GM18508 (cell line): ENCODE results near the gene CELA3B.
"Not testable (repeated sequence)": the region's sequence is repeated elsewhere in the genome, so short reads cannot be mapped to it uniquely, and the experiment has no call there.

Experiments used
- ATAC-seq: cut with Tn5 transposase; IDR thresholded peaks from one replicate; pipeline ENCODE4 v1.9.1; 2021; ENCODE audit warnings: moderate number of reproducible peaks; ENCODE audit not compliant: insufficient read depth, unreplicated experiment

The CELA3B gene

DNA sequence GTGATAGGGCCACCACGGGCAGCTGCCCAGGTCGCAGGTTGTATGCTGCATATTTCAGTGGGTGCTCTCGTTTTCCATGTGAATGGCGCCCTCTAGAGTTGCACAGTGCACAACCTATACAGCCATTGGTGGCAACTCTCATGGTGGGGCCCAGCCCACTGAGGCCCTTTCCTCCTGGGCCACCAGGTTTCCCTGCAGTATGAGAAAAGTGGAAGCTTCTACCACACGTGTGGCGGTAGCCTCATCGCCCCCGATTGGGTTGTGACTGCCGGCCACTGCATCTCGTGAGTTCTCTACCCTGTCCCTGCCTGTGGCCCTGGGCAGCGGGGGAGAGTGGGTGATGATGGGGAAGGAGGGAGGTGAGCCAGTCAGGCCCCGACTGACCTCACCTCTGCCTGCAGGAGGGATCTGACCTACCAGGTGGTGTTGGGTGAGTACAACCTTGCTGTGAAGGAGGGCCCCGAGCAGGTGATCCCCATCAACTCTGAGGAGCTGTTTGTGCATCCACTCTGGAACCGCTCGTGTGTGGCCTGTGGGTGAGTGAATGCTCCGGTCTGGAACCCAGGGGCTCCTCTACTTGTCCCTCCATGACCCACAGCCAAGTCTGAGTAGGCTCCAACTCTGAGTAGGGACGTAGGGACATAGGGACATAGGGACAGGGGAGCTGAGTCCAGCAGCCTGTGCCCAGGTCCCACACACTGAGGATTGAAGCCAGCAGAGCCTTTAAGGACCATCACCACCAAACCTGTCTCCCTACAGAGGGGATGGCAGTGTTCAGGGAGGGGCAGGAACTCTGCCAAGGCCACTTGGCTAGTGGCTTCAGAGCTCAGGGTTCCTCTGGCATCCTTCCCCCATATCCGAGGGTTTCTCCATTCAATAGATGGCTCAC lies 28.7 kb downstream of the CELA3B start:
- ATAC-seq = not testable (repeated sequence)

DNA sequence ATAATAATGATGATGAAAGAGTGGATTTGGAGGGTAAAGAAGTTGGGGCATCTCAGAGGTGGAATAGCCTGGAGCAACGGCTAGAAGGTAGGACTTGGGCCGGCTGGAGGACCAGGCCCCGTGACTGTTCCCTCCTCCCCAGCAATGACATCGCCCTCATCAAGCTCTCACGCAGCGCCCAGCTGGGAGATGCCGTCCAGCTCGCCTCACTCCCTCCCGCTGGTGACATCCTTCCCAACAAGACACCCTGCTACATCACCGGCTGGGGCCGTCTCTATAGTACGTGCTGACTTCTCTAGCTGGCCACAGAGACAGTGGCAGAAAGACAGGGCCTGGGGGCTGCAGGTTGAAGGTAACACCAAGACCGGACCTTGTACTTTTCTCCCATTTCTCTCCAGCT lies 29.9 kb downstream of the CELA3B start:
- ATAC-seq = not testable (repeated sequence)

DNA sequence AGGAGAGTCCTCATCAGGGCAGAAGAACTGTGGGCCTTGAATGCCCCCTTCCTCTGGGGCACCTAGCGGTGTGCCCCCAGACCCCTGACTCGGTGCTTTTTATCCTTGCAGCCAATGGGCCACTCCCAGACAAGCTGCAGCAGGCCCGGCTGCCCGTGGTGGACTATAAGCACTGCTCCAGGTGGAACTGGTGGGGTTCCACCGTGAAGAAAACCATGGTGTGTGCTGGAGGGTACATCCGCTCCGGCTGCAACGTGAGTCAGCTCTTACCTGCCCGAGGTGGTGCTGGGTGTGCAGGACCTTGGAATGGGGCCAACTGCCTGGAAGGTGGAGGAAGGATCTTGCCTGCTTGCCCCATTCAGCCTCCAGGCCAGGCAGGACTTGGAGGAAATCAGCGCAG lies 30.4 kb downstream of the CELA3B start:
- ATAC-seq = not testable (repeated sequence)

DNA sequence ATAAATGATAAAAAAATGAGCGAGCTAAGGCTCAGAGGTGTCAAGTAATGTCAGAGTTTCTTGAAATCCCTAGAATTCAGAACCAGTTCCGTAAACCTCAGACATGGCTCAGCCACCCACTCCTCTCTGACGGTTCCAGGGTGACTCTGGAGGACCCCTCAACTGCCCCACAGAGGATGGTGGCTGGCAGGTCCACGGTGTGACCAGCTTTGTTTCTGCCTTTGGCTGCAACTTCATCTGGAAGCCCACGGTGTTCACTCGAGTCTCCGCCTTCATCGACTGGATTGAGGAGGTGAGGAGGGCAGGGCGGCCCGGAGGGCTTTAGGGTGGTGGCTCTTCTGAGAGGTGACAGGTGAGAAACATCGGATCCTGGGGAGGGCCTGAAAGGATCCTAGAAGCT lies 32.7 kb downstream of the CELA3B start:
- not testable (repeated sequence) for ATAC-seq

DNA sequence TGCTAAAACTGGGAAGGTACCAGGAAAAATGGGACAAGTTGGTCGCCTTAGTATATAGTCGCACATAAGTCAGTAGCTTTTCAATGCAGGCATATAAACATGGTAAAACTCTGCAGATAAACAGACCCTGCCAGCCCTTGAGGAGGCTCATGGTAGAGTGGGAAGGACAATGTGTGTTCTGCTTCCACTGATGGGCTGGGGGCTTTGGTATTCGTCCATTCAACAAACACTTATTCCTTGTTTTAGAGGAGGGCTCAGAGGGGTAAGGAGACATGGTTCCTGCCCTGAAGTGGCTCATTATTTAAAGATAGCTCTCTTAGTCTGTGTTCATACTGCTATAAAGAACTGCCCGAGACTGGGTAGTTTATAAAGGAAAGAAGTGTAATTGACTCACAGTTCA lies 35.9 kb downstream of the CELA3B start:
- not testable (repeated sequence) for ATAC-seq

DNA sequence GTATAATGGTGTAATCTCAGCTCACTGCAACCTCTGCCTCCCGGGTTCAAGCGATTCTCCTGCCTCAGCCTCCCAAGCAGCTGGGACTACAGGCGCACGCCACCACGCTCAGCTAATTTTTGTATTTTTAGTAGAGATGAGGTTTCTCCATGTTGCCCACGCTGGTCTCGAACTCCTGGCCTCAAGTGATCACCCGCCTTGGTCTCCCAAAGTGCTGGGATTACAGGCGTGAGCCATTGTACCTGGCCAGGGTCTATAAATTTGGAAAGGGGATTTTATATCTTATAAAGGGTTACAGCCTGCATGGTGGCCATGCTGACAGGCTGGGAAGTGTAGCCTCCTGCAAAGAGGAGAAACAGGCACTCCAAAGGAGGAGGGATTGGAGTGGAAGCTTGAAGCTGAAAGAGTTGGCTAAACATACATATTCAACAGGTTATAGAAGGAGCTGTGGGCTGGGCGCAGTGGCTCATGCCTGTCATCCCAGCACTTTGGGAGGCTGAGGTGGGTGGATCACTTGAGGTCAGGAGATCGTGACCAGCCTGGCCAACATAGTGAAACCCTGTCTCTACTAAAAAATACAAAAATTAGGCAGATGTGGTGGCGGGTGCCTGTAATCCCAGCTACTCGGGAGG lies 37.9 kb downstream of the CELA3B start:
- not testable (repeated sequence) for ATAC-seq

DNA sequence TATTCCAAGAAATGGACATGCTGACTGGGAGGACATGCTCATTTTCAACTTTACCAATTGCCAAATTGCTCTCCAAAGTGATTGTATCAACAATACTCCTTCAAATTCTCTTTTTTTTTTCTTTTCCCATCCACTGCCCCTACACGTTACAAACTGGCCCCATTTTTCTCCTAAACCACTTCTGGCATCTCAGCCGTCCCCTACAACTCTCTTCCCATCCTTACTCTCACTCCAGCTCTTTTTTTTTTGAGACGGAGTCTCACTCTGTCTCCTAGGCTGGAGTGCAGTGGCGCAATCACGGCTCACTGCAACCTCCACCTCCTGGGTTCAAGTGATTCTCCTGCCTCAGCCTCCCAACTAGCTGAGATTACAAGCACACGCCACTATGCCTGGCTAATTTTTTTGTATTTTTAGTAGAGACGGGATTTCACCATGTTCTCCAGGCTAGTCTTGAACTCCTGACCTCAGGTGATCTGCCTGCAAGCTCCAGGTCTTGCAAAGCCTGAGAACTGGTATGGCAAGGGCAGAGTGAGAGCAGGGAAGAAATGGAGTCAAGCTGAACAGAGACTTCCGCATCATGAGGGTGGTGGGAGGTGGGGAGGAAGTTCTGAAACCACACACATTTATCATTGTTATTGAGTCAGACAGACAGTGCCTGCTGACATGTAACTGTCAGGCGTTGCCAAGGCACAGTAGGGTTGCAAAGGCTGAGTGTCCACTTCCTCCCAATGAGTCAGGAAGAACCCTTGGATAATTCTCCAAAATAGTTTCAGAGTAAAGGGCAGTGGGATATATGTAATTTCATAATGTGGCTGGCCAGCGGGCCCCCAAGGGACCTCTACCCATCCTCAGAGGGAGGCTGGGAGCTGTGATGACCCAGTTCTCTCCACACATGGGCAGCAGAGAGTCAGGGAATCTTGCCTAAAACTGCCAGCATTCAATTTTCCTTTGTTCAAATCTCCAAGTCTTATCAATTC lies 42.0 kb downstream of the CELA3B start:
- ATAC-seq = no peak

DNA sequence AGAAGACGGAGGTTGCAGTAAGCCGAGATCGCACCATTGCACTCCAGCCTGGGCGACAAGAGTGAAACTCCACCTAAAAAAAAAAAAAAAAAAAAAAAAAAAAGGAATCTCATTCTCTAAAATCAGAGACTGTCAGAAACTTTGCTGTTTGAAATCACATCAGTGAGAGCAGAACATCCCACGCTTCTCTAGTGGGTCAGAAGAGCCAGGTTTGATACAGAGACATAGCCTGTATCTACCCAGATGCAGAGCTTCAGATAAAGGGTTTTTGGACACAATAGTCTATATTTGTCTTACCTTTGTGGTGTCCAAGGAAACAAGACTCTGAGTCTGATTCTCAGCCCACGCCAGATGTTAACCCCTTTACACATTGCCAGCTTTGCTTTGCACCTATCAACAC lies 44.2 kb downstream of the CELA3B start:
- ATAC-seq = no peak

DNA sequence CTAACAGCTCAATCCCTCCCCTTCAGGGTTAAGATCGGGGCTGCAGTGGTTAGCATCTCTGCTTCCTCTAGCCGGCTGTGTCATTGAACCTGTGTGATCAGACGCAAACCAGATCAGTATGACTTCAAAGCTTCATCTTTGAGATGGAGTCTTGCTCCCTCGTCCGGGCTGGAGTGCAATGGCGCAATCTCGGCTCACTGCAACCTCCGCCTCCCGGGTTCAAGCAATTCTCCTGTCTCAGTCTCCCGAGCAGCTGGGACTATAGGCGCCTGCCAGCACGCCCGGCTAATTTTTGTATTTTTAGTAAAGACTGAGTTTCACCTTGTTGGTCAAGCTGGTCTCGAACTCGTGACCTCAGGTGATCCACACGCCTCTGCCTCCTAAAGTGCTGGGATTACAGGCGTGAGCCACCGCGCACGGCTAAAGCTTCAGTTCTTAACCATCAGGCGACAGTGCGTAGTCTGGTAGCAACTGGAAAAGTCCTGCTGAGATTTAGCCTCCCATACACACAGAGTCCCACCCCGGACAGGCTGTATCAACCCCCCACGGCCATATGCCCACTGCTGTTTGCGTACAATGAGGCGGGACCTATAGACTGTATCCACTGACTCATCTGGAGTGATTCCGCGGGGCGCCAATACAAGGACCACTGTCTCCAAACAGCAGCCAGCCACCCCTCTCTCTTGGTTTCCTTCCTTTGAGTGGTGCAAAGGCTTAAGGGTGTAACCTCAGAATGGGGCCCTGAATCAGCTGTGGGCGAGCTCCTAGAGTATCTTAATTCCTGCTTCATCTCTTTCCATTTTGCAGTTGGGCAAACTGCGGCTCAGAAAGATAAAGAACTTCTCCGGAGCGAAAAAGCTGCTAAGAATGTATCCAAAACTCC lies 47.9 kb downstream of the CELA3B start:
- no peak for ATAC-seq

DNA sequence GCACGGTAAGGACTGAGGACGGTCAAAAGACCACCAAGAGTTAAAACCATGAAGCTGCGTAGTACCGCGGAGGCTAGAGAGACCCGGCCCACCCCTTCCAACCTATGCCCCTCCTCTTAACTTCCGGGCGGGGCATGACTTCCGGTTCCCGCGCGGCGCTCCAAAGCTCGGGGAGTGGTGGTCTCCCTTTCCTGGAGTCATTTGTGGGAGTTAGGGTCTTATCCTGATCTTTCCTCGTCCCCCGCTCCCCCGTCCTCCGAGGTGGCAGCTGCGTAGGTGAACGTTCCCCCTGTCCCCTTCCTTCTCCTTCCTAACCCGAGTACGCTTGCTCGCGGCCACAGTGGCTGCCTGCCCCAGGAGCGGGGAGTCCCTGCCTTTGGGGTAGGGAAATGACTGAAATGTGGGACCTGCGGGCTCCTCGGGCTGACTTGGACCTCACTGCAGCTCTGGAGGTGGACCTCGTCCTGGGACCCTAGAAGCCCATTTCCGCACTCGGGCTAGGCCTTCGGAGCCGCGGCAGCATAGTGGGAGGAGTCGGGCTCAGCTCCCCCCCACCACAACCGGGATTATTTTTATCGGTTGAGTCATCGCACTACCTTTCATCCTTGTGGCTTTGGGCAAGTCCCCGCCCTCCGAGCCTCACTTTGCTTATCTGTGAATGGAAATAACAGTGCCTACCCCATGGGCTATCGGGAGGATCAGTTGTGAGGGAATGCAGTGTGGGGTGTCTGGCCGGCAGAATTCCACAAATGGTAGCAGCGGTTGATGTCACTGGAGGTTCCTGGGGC lies 48.7 kb downstream of the CELA3B start:
- ATAC-seq = no peak

DNA sequence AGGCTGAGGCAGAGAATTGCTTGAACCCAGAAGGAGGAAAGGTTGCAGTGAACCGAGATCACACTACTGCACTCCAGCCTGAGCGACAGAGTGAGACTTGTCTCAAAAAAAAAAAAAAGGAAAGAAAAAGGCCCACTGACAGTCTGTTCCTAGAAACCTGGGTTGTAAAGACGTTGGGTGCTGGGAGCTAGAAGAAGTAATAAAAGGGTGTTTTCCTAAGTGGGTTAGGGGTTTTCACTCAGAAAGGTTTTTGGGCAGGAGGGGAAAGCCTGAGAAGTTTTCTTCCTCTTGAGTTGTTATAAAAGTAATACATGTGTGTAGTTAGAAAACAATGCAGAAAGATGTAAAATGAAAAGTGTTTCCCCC lies 50.1 kb downstream of the CELA3B start:
- no peak for ATAC-seq

DNA sequence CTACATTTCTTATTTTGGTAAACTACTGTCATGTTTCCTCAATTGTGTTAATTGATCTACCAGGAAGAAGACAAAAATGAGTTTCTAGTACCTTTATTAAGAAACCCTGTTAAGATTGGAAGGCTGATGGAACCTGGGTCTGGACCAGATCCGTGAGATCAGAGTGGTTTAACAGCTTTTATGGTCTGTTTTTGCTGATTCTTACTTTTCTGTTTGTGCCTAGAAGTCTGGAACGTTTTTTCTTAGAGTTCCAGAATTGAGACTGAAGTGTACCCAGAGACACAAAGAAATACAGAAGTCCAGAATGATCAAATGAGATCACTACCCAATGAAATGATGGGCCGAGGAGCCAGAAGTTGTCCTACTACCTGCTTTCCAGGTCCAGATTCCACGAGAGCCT lies 53.2 kb downstream of the CELA3B start:
- ATAC-seq = no peak

DNA sequence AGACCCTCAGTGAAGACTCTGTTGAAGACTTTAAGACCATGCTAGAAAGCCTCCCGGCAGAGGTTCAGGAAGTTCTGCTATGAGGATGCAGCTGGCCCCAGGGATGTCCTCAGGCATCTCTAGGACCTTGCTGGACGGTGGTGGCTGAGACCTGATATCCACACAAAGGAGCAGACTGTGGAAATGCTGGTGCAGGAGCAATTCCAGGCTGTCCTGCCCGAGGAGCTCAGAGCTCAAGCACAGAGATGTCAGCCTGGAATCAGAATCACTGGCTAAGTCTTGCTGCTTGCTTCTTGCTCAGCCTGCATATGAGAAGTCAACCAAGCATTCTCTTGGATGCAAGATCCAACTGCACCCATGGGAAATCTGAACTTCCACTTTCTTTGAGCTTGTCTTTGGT lies 53.7 kb downstream of the CELA3B start:
- no peak for ATAC-seq

DNA sequence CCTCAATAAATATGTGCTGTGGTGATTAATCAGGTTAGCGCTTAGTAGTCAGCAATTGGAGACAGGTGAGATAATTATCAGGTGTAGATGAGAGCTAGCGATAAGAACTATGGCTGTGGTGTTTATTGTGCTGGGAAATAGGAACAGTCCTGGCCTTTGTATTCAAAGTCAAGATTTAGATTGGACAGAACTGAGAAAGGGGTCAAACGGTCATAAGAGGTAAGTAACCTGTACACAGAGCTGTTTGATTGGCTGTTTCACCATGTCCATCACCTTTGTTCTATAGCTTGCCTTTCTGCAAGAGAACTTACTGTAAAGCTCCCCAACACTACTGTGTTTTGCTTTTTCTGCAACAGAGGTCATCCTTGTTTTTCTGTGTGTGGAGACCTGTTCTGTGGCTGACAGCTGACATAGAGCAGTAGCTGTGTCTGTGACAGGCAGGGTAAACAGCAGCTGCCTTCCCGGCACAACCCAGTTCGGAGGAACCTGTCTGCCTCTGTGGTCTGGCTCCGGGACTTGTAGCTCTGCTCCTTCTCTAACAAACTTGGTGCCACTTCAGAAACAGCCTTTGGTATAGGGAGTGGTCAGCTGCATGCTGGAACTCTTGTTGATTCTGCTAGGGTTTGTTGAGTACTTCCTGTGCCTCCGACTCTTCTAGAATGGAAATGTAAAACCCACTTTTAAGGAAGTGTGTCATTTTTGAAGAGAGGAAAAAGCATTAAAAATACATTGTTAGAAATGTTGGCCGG lies 54.6 kb downstream of the CELA3B start:
- ATAC-seq = no peak

DNA sequence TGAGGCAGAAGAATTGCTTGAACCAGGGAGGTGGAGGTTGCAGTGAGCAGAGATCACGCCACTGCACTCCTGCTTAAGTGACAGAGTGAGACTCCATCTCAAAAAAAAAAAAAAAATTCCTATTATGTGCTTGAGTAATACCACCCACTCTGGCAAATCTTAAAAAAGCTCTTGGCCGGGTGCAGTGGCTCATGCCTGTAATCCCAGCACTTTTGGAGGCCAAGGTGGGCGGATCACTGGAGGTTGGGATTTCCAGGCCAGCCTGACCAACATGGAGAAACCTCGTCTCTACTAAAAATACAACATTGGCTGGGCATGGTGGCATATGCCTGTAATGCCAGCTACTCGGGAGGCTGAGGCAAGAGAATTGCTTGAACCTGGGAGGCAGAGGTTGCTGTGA lies 58.0 kb downstream of the CELA3B start:
- ATAC-seq = not testable (repeated sequence)

DNA sequence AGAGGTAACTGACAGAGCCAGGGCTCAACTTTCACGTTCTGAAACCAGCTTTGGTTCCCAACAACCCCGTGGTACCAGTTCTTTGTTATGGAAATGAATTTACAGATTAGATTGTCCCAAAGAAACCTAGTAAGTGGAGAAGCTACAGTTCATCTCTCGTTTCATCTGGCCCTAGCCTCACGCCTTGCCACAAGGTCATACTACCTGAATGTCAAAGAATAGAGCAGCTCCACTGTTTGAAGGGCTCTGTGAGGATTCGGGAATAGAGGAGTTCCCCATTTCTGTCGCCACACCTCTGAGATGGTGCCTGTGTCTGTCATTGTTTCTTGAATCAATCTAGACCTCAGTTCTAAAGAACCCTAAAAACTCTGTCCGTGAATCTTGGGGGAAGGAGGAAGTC lies 60.7 kb downstream of the CELA3B start:
- ATAC-seq = no peak

DNA sequence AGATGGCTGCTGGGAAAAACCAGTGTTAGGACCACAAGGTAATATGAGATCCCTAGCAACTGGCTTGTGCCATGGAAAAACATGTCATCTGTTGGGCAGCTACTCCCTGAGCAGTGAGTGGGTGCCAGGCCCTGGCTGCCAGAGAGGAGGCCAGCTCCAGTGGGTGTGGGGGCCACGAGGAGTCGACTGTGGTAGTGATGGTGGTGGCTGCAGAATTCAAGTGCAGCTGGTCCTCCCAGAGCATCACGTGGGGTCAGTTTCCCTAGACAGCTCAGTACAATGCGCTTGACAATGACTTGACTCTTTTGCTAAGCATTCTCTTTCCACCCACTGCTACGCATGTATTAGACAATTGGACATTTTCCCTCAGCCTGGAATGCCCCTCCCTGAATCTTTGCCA lies 61.2 kb downstream of the CELA3B start:
- no peak for ATAC-seq
